HG03460 (cell line): ENCODE measurements around the gene CLEC17A.
"Not testable (repeated sequence)": the region's sequence is repeated elsewhere in the genome, so short reads cannot be mapped to it uniquely, and the experiment has no call there.

Experiments used
- ATAC-seq: cut with Tn5 transposase; IDR thresholded peaks from one replicate; pipeline ENCODE4 v1.9.1; 2021; ENCODE audit not compliant: unreplicated experiment

CLEC17A gene

GRCh38 chr19:14577885-14578427, 4.9 kb upstream of the CLEC17A start:
- ATAC-seq: no peak

- no peak for ATAC-seq
These were observed 2.2 kb upstream of the CLEC17A start for GRCh38 chr19:14580623-14581237.

GRCh38 chr19:14584372-14584771, 1.5 kb downstream of the CLEC17A start:
- ATAC-seq: not testable (repeated sequence)

- not testable (repeated sequence) for ATAC-seq
These were observed 2.3 kb downstream of the CLEC17A start for GRCh38 chr19:14585187-14585586.

- ATAC-seq: not testable (repeated sequence)
These were observed 6.5 kb downstream of the CLEC17A start for GRCh38 chr19:14589433-14589832.

- no peak for ATAC-seq
These were observed 12.7 kb downstream of the CLEC17A start for GRCh38 chr19:14595558-14595957.

GRCh38 chr19:14599548-14600147, 16.8 kb downstream of the CLEC17A start:
- ATAC-seq: no peak

- no peak for ATAC-seq
These were observed 21.1 kb downstream of the CLEC17A start for GRCh38 chr19:14603990-14604387.

- no peak for ATAC-seq
These were observed 23.7 kb downstream of the CLEC17A start for GRCh38 chr19:14606627-14607026.

- ATAC-seq: no peak
These were observed 28.2 kb downstream of the CLEC17A start for GRCh38 chr19:14611051-14611450.

- not testable (repeated sequence) for ATAC-seq
These were observed 29.4 kb downstream of the CLEC17A start for GRCh38 chr19:14612242-14612641.

- ATAC-seq: no peak
These were observed 29.8 kb downstream of the CLEC17A start for GRCh38 chr19:14612657-14613056.

GRCh38 chr19:14613399-14614098, 30.7 kb downstream of the CLEC17A start:
- not testable (repeated sequence) for ATAC-seq

GRCh38 chr19:14614099-14614412, 31.2 kb downstream of the CLEC17A start:
- no peak for ATAC-seq

GRCh38 chr19:14615623-14616022, 32.7 kb downstream of the CLEC17A start:
- no peak for ATAC-seq

GRCh38 chr19:14616407-14616806, 33.5 kb downstream of the CLEC17A start:
- ATAC-seq: no peak

- ATAC-seq: no peak
These were observed 36.5 kb downstream of the CLEC17A start for GRCh38 chr19:14619404-14619803.

GRCh38 chr19:14624491-14624890, 41.6 kb downstream of the CLEC17A start:
- not testable (repeated sequence) for ATAC-seq

GRCh38 chr19:14629557-14629956, 46.7 kb downstream of the CLEC17A start:
- no peak for ATAC-seq

GRCh38 chr19:14632286-14632685, 49.4 kb downstream of the CLEC17A start:
- no peak for ATAC-seq

- no peak for ATAC-seq
These were observed 56.8 kb downstream of the CLEC17A start for GRCh38 chr19:14639536-14640277.
